IPS-18c (cell line): Measurements from ENCODE around the gene PCAT6.
A peak's percentile ranks its signal among the peaks of the same experiment; 100 is the strongest.
"Not testable (repeated sequence)": the region's sequence is repeated elsewhere in the genome, so short reads cannot be mapped to it uniquely, and the experiment has no call there.

ENCODE experiments used
- H3K4me3 ChIP-seq: 2 replicates; pipeline ENCODE4 v1.7.0; 2013; ENCODE audit warnings: low read depth, mild to moderate bottlenecking, low read length, moderate library complexity; ENCODE audit not compliant: insufficient read depth
- H3K9me3 ChIP-seq: one replicate; pipeline ENCODE4 v1.6.1; 2013; ENCODE audit warnings: mild to moderate bottlenecking, low read length, moderate library complexity; ENCODE audit not compliant: control insufficient read depth, insufficient read depth

The PCAT6 gene

GRCh38 chr1:202810615-202811295 is at the start of gene PCAT6:
PCAT6 (plus strand) TSS chr1:202810954.
- peak within 1 kb of the TSS; percentile 82 for H3K4me3 ChIP-seq
- H3K9me3 ChIP-seq, result no peaks in the 10 kb centered on the region

GRCh38 chr1:202762019-202762418 is 48.7 kb upstream of the PCAT6 start:
- no peaks in the 10 kb centered on the region for H3K9me3 ChIP-seq
- H3K4me3 ChIP-seq, result no peak overlapping the region

- Histone ChIP-seq H3K4me3 (no peak overlapping the region), H3K9me3 (no peaks in the 10 kb centered on the region)
Observed at GRCh38 chr1:202765721-202766120, 45.0 kb upstream of the PCAT6 start.

- H3K9me3 ChIP-seq, result no peaks in the 10 kb centered on the region
- no peak overlapping the region for H3K4me3 ChIP-seq
Observed at GRCh38 chr1:202770135-202770534, 40.6 kb upstream of the PCAT6 start.

GRCh38 chr1:202781180-202781579 is 29.6 kb upstream of the PCAT6 start:
- Histone ChIP-seq H3K9me3 (no peaks in the 10 kb centered on the region), H3K4me3 (no peak overlapping the region)

- Histone ChIP-seq H3K4me3 (no peak overlapping the region), H3K9me3 (peaks cover 3% of the 10 kb centered on the region)
Observed at GRCh38 chr1:202786804-202787203, 23.9 kb upstream of the PCAT6 start.

- peaks cover 3% of the 10 kb centered on the region for H3K9me3 ChIP-seq
- no peak overlapping the region for H3K4me3 ChIP-seq
Observed at GRCh38 chr1:202788800-202789199, 22.0 kb upstream of the PCAT6 start.

- Histone ChIP-seq H3K9me3 (peaks cover 3% of the 10 kb centered on the region), H3K4me3 (no peak overlapping the region)
Observed at GRCh38 chr1:202791077-202791747, 19.5 kb upstream of the PCAT6 start.

- Histone ChIP-seq H3K9me3 (no peaks in the 10 kb centered on the region), H3K4me3 (no peak overlapping the region)
Observed at GRCh38 chr1:202794051-202794740, 16.6 kb upstream of the PCAT6 start.

- not testable (repeated sequence) for H3K9me3 ChIP-seq, H3K4me3 ChIP-seq
Observed at GRCh38 chr1:202794931-202795330, 15.8 kb upstream of the PCAT6 start.

GRCh38 chr1:202796670-202797069 is 14.1 kb upstream of the PCAT6 start:
- Histone ChIP-seq H3K9me3 (no peaks in the 10 kb centered on the region), H3K4me3 (no peak overlapping the region)

- Histone ChIP-seq H3K9me3 (no peaks in the 10 kb centered on the region), H3K4me3 (no peak overlapping the region)
Observed at GRCh38 chr1:202798260-202798659, 12.5 kb upstream of the PCAT6 start.

GRCh38 chr1:202798792-202799331 is 11.9 kb upstream of the PCAT6 start:
- no peak overlapping the region for H3K4me3 ChIP-seq
- H3K9me3 ChIP-seq, result no peaks in the 10 kb centered on the region

GRCh38 chr1:202800742-202801141 is 10.0 kb upstream of the PCAT6 start:
- Histone ChIP-seq H3K4me3 (no peak overlapping the region), H3K9me3 (no peaks in the 10 kb centered on the region)

- Histone ChIP-seq H3K9me3 (no peaks in the 10 kb centered on the region), H3K4me3 (no peak overlapping the region)
Observed at GRCh38 chr1:202801175-202801574, 9.6 kb upstream of the PCAT6 start.

GRCh38 chr1:202802034-202802433 is 8.7 kb upstream of the PCAT6 start:
- Histone ChIP-seq H3K9me3 (no peaks in the 10 kb centered on the region), H3K4me3 (no peak overlapping the region)

- Histone ChIP-seq H3K4me3 (no peak overlapping the region), H3K9me3 (no peaks in the 10 kb centered on the region)
Observed at GRCh38 chr1:202802998-202803932, 7.5 kb upstream of the PCAT6 start.
